Neural cell (in vitro differentiated cells): ENCODE measurements around the gene FCHO2. TPM values are rescaled to one million over a fixed set of nuclear protein-coding genes. Genes with fewer than 3 reads are reported as not detected.

ENCODE experiments used
- H2AFZ ChIP-seq: fragments of 200-600, 300-800 bp; sonication (generic), shearing (Covaris generic); 2 replicates; pipeline ENCODE4 v1.6.0; 2014; ENCODE audit warnings: low read depth, mild to moderate bottlenecking, antibody characterized with exemption, low read length, moderate library complexity
- H3F3A ChIP-seq: fragments of 200-600 bp; shearing (Covaris generic); 2 replicates; pipeline ENCODE4 v1.6.1; 2016; ENCODE audit warnings: mild to moderate bottlenecking, moderate library complexity, mixed read lengths, antibody characterized with exemption, low read length; ENCODE audit not compliant: insufficient read depth, poor library complexity, severe bottlenecking
- H3K27ac ChIP-seq: fragments of 200-600, 300-800 bp; sonication (generic), shearing (Covaris generic); 2 replicates; pipeline ENCODE4 v1.5.1; 2014; ENCODE audit warnings: mild to moderate bottlenecking, low read length, moderate library complexity
- H3K27me3 ChIP-seq: fragments of 300-800, 200-600 bp; sonication (generic), shearing (Covaris generic); 2 replicates; pipeline ENCODE4 v1.6.0; 2014; ENCODE audit warnings: mild to moderate bottlenecking, low read depth, low read length, moderate library complexity; ENCODE audit not compliant: insufficient read depth
- H3K36me3 ChIP-seq: fragments of 300-800, 200-600 bp; sonication (generic), shearing (Covaris generic); 2 replicates; pipeline ENCODE4 v1.5.1; 2014; ENCODE audit warnings: mild to moderate bottlenecking, antibody characterized with exemption, low read length, moderate library complexity; ENCODE audit not compliant: insufficient read depth
- H3K4me2 ChIP-seq: fragments of 300-800, 200-600 bp; sonication (generic), shearing (Covaris generic); 2 replicates; pipeline ENCODE4 v1.6.0; 2014; ENCODE audit warnings: mild to moderate bottlenecking, low read length
- H3K4me3 ChIP-seq: fragments of 300-800, 200-600 bp; sonication (generic), shearing (Covaris generic); 2 replicates; pipeline ENCODE4 v1.5.1; 2014; ENCODE audit warnings: mild to moderate bottlenecking, low read length, moderate library complexity
- H3K79me2 ChIP-seq: fragments of 200-600 bp; shearing (Covaris generic); replicated peaks from 2 replicates; pipeline ENCODE4 v1.6.0; 2014; ENCODE audit warnings: mild to moderate bottlenecking, low read length, moderate library complexity; ENCODE audit not compliant: insufficient read depth
- H3K9ac ChIP-seq: fragments of 300-800, 200-600 bp; sonication (generic), shearing (Covaris generic); 2 replicates; pipeline ENCODE4 v1.6.1; 2016; ENCODE audit warnings: mild to moderate bottlenecking, low read length, mixed read lengths
- H3K9me2 ChIP-seq: fragments of 200-600 bp; shearing (Covaris generic); 2 replicates; pipeline ENCODE4 v1.6.1; 2016; ENCODE audit warnings: mild to moderate bottlenecking, low read length, mixed read lengths; ENCODE audit not compliant: insufficient read depth
- H3K9me3 ChIP-seq: fragments of 200-600, 300-800 bp; sonication (generic), shearing (Covaris generic); 2 replicates; pipeline ENCODE4 v1.6.1; 2016; ENCODE audit warnings: mild to moderate bottlenecking, mixed run types, low read length, moderate library complexity, mixed read lengths
- H4K20me1 ChIP-seq: fragments of 200-600 bp; shearing (Covaris generic); 2 replicates; pipeline ENCODE4 v1.6.1; 2016; ENCODE audit warnings: mild to moderate bottlenecking, mixed run types; ENCODE audit not compliant: insufficient read depth
- CTCF ChIP-seq: fragments of 450-650 bp; IDR thresholded peaks from 2 replicates; pipeline ENCODE4 v1.5.1; 2014; ENCODE audit warnings: antibody characterized with exemption, mild to moderate bottlenecking, moderate library complexity; ENCODE audit not compliant: poor library complexity, severe bottlenecking
- EZH2 ChIP-seq: fragments of 200-600, 300-800 bp; shearing (Covaris generic), sonication (generic); IDR thresholded peaks from 2 replicates; pipeline ENCODE4 v1.6.1; 2014; ENCODE audit warnings: antibody characterized with exemption, low read length, borderline replicate concordance, mild to moderate bottlenecking; ENCODE audit not compliant: insufficient read depth, poor library complexity, severe bottlenecking
- MXI1 ChIP-seq: fragments of 450-650 bp; conservative IDR thresholded peaks from 2 replicates; pipeline ENCODE4 v1.6.1; 2014; ENCODE audit warnings: antibody characterized with exemption, mild to moderate bottlenecking; ENCODE audit not compliant: poor library complexity, severe bottlenecking
- POLR2AphosphoS5 ChIP-seq: IDR thresholded peaks from 2 replicates; pipeline ENCODE4 v1.6.1; 2012
- RAD21 ChIP-seq: fragments of 450-650 bp; conservative IDR thresholded peaks from 2 replicates; pipeline ENCODE4 v1.6.1; 2014; ENCODE audit warnings: antibody characterized with exemption, mild to moderate bottlenecking, moderate library complexity
- REST ChIP-seq: IDR thresholded peaks from 2 replicates; pipeline ENCODE4 v1.6.1; 2012; ENCODE audit warnings: borderline replicate concordance
- SMC3 ChIP-seq: fragments of 450-650 bp; conservative IDR thresholded peaks from 2 replicates; pipeline ENCODE4 v1.6.1; 2014; ENCODE audit warnings: antibody characterized with exemption, mild to moderate bottlenecking, moderate library complexity; ENCODE audit not compliant: poor library complexity
- TAF1 ChIP-seq: IDR thresholded peaks from 2 replicates; pipeline ENCODE4 v1.6.1; 2012; ENCODE audit warnings: low read depth
- polyA plus RNA-seq: library from polyadenylated mRNA; depleted of rRNA; stranded (reverse); fragments of >200 nt; gene quantifications from 2 replicates; pipeline ENCODE4 v1.2.3, GENCODE V29; 2014

The FCHO2 gene
- polyA plus RNA-seq, 1 donor from 2014 or later = 24.3 TPM

- Histone ChIP-seq H3K4me2 (no peak overlapping the region), H3K9me3 (no peaks in the 10 kb centered on the region), H3K27ac (no peak overlapping the region)
These were observed 34.9 kb upstream of the FCHO2 start for GRCh38 chr5:72920690-72921502.

GRCh38 chr5:72921886-72922285 is 34.0 kb upstream of the FCHO2 start:
- Histone ChIP-seq H3K27me3 (no peaks in the 10 kb centered on the region), H3K9ac (no peak overlapping the region), H3K79me2 (no peaks in the 10 kb centered on the region), H3K4me2 (no peak overlapping the region), H3K36me3 (no peaks in the 10 kb centered on the region), H3F3A (no peaks in the 10 kb centered on the region), H3K27ac (no peak overlapping the region), H3K4me3 (no peak overlapping the region), H4K20me1 (no peaks in the 10 kb centered on the region), H2AFZ (no peak overlapping the region), H3K9me3 (no peaks in the 10 kb centered on the region), H3K9me2 (no peaks in the 10 kb centered on the region)
- TF ChIP-seq CTCF (no peak), EZH2 (no peak), REST (no peak), RAD21 (no peak), TAF1 (no peak), POLR2AphosphoS5 (no peak)

More at GRCh38 chr5:72920690-72921502, 34.9 kb upstream of the FCHO2 start:
- Histone ChIP-seq H3K36me3 (no peaks in the 10 kb centered on the region), H2AFZ (no peak overlapping the region), H3K9me2 (no peaks in the 10 kb centered on the region), H3K79me2 (no peaks in the 10 kb centered on the region), H3K27me3 (no peaks in the 10 kb centered on the region), H3F3A (no peaks in the 10 kb centered on the region), H3K4me3 (no peak overlapping the region), H4K20me1 (no peaks in the 10 kb centered on the region), H3K9ac (no peak overlapping the region)
- TF ChIP-seq REST = no peak
- peak; percentile 54 for TF ChIP-seq SMC3
- peak; percentile 67 for TF ChIP-seq RAD21
- TF ChIP-seq MXI1 = no peak
- TF ChIP-seq CTCF = peak; percentile 65
